Measurements from ENCODE around the gene NBAS. TPM values are rescaled to one million over a fixed set of nuclear protein-coding genes. Genes with fewer than 3 reads are reported as not detected.

Gene NBAS
- total and polyA plus RNA-seq, 10 of the 15 experiments (the other 5 are each of a cell fraction or from before 2014, with no cell fraction given): 4.3 to 32.7 (median 20.8) TPM

DNA sequence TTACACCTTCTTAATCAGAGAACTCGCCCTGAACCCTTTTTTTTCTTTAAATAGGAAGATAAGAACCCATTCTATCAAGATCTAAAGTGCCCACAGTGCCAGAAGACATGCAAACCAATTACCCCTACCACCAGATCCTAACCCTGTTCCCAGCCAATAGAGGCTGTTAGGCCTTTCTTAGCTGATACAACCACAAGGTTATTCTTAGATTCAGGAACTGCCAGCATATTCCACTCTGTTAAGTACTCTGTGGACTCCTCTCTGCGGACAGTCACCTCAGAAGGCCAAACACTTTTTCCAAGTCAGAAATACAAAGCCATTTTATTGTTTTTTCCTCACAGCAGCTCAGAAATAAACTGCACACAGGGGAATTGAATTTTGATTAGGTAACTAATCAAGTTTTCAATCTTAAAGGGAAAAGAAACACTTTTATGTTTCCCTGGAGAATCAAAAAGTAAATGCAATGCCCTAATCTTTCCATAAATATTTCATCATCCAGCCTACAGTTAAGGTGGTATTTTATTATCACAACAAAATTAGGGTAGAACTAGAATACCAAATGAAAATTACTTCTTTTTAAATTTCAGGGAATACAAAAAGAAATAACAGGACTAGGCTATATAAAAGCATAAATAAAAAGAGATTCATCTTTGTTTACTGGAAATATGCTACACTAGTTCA, 111.4 kb downstream of the NBAS start:
- H2AFZ ChIP-seq (ENCODE audit: control insufficient read depth, low read depth, low read length): no peak overlapping the region
- ChIA-PET POLR2A (interaction anchor here (1.5 kb wide), 1 partner anchor 13 kb away, joined by 3 read pairs; no protein-coding TSS in a partner anchor), RAD21 (ENCODE audit: unreplicated experiment) (no interaction called here), SMC1A (ENCODE audit: uncharacterized antibody, unreplicated experiment) (no interaction called here), CTCF (no interaction called here)
- DNase-seq (ENCODE audit: low read depth, low spot score) (no peak), ATAC-seq (no peak), FAIRE-seq (no peak)
- H3K4me3 ChIP-seq: no peak overlapping the region
- no peaks in the 10 kb centered on the region; a peak in 1 of 4 replicates for H3K36me3 ChIP-seq (ENCODE audit: control insufficient read depth in 2 of 2, insufficient read depth in 2 of 2, low read length in 1 of 2)
- H3K9ac ChIP-seq (ENCODE audit: control insufficient read depth, insufficient read depth, low read length): no peak overlapping the region
- H3K4me2 ChIP-seq (ENCODE audit: control insufficient read depth, insufficient read depth): no peak overlapping the region
- in situ Hi-C loops (cut with MboI): no loop called here
- BruUV-seq (replicated peaks): no TSS peak
- H3K79me2 ChIP-seq (ENCODE audit: control insufficient read depth, insufficient read depth, low read length): no peaks in the 10 kb centered on the region
- H3K27ac ChIP-seq (ENCODE audit: control insufficient read depth, insufficient read depth): no peak overlapping the region
- no peaks in the 10 kb centered on the region for H3K9me3 ChIP-seq (replicated peaks; ENCODE audit: control insufficient read depth, insufficient read depth, low read length)
- H3K27me3 ChIP-seq (replicated peaks in 1 of 2; ENCODE audit: control insufficient read depth in 2 of 2, insufficient read depth in 2 of 2, low read length in 1 of 2): no peaks in the 10 kb centered on the region
- no peaks in the 10 kb centered on the region for H3K4me1 ChIP-seq (ENCODE audit: control insufficient read depth, insufficient read depth, low read length)
- 100% methylated on average over 2 of the region's 2 CpGs for WGBS (ENCODE audit: insufficient coverage, insufficient replicate concordance, low lambda C conversion rate, missing lambda C conversion rate)
- no peaks in the 10 kb centered on the region for H4K20me1 ChIP-seq (ENCODE audit: control insufficient read depth, insufficient read depth)
- intact Hi-C loops (cut with micrococcal nuclease; ENCODE audit: unreplicated experiment): no loop called here
- TF ChIP-seq, protein P1, sequence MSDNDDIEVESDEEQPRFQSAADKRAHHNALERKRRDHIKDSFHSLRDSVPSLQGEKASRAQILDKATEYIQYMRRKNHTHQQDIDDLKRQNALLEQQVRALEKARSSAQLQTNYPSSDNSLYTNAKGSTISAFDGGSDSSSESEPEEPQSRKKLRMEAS (IDR thresholded peaks at IDR 0.05; ENCODE audit: low read depth, low read length): no peak
- TF ChIP-seq SREBF2 (IDR thresholded peaks at IDR 0.05; ENCODE audit: low read length) (no peak), MTA3 (IDR thresholded peaks at IDR 0.05; ENCODE audit: borderline replicate concordance, low read length) (no peak), MTA2 (IDR thresholded peaks at IDR 0.05; ENCODE audit: low read depth) (no peak), EP300 (IDR thresholded peaks at IDR 0.05; ENCODE audit: borderline replicate concordance in 1 of 2, control insufficient read depth in 1 of 2, low read depth in 2 of 2, low read length in 2 of 2) (no peak), STAT3 (IDR thresholded peaks at IDR 0.05; ENCODE audit: low read depth, low read length) (no peak), WRNIP1 (IDR thresholded peaks at IDR 0.05; ENCODE audit: borderline replicate concordance, low read depth, low read length) (no peak)
- TF ChIP-seq, protein P2, sequence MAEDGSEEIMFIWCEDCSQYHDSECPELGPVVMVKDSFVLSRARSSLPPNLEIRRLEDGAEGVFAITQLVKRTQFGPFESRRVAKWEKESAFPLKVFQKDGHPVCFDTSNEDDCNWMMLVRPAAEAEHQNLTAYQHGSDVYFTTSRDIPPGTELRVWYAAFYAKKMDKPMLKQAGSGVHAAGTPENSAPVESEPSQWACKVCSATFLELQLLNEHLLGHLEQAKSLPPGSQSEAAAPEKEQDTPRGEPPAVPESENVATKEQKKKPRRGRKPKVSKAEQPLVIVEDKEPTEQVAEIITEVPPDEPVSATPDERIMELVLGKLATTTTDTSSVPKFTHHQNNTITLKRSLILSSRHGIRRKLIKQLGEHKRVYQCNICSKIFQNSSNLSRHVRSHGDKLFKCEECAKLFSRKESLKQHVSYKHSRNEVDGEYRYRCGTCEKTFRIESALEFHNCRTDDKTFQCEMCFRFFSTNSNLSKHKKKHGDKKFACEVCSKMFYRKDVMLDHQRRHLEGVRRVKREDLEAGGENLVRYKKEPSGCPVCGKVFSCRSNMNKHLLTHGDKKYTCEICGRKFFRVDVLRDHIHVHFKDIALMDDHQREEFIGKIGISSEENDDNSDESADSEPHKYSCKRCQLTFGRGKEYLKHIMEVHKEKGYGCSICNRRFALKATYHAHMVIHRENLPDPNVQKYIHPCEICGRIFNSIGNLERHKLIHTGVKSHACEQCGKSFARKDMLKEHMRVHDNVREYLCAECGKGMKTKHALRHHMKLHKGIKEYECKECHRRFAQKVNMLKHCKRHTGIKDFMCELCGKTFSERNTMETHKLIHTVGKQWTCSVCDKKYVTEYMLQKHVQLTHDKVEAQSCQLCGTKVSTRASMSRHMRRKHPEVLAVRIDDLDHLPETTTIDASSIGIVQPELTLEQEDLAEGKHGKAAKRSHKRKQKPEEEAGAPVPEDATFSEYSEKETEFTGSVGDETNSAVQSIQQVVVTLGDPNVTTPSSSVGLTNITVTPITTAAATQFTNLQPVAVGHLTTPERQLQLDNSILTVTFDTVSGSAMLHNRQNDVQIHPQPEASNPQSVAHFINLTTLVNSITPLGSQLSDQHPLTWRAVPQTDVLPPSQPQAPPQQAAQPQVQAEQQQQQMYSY (CRISPR knock-in tag; IDR thresholded peaks at IDR 0.05): no peak
- TF ChIP-seq, protein P3, sequence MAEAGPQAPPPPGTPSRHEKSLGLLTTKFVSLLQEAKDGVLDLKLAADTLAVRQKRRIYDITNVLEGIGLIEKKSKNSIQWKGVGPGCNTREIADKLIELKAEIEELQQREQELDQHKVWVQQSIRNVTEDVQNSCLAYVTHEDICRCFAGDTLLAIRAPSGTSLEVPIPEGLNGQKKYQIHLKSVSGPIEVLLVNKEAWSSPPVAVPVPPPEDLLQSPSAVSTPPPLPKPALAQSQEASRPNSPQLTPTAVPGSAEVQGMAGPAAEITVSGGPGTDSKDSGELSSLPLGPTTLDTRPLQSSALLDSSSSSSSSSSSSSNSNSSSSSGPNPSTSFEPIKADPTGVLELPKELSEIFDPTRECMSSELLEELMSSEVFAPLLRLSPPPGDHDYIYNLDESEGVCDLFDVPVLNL (IDR thresholded peaks at IDR 0.05; ENCODE audit: low read depth, low read length): no peak
- TF ChIP-seq, protein P4, sequence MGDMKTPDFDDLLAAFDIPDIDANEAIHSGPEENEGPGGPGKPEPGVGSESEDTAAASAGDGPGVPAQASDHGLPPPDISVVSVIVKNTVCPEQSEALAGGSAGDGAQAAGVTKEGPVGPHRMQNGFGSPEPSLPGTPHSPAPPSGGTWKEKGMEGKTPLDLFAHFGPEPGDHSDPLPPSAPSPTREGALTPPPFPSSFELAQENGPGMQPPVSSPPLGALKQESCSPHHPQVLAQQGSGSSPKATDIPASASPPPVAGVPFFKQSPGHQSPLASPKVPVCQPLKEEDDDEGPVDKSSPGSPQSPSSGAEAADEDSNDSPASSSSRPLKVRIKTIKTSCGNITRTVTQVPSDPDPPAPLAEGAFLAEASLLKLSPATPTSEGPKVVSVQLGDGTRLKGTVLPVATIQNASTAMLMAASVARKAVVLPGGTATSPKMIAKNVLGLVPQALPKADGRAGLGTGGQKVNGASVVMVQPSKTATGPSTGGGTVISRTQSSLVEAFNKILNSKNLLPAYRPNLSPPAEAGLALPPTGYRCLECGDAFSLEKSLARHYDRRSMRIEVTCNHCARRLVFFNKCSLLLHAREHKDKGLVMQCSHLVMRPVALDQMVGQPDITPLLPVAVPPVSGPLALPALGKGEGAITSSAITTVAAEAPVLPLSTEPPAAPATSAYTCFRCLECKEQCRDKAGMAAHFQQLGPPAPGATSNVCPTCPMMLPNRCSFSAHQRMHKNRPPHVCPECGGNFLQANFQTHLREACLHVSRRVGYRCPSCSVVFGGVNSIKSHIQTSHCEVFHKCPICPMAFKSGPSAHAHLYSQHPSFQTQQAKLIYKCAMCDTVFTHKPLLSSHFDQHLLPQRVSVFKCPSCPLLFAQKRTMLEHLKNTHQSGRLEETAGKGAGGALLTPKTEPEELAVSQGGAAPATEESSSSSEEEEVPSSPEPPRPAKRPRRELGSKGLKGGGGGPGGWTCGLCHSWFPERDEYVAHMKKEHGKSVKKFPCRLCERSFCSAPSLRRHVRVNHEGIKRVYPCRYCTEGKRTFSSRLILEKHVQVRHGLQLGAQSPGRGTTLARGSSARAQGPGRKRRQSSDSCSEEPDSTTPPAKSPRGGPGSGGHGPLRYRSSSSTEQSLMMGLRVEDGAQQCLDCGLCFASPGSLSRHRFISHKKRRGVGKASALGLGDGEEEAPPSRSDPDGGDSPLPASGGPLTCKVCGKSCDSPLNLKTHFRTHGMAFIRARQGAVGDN (IDR thresholded peaks at IDR 0.05): no peak

Measured in GM12878 (cell line).